Muscle of leg (tissue), 11 donors: ENCODE results near the gene COPS3. TPM values are rescaled to one million over a fixed set of nuclear protein-coding genes. Genes with fewer than 3 reads are reported as not detected.

Experiments
- DNase-seq: peaks from one replicate; pipeline ENCODE4 v3.0.0; 2013
- H3K27ac ChIP-seq: one replicate; pipeline ENCODE4 v1.5.1; 2013; ENCODE audit warnings: mild to moderate bottlenecking, low read length, control low read depth
- H3K27me3 ChIP-seq: one replicate; pipeline ENCODE4 v1.6.1; 2013; ENCODE audit warnings: low read length; ENCODE audit not compliant: control insufficient read depth, insufficient read depth
- H3K36me3 ChIP-seq: one replicate; pipeline ENCODE4 v1.6.1; 2013; ENCODE audit warnings: low read length; ENCODE audit not compliant: control insufficient read depth, insufficient read depth
- H3K4me1 ChIP-seq: one replicate; pipeline ENCODE4 v1.6.1; 2013; ENCODE audit warnings: low read length; ENCODE audit not compliant: control insufficient read depth, insufficient read depth
- H3K4me3 ChIP-seq: one replicate; pipeline ENCODE4 v1.5.1; 2013; ENCODE audit warnings: low read length, control low read depth
- H3K9me3 ChIP-seq: replicated peaks from 2 replicates; pipeline ENCODE4 v1.6.1; 2013; ENCODE audit warnings: low read depth, low read length; ENCODE audit not compliant: control insufficient read depth
- WGBS: methylation state at CpG from one replicate; pipeline ENCODE4 v1.1.5; 2013; ENCODE audit warnings: missing lambda C conversion rate; ENCODE audit not compliant: insufficient coverage; 5-methylcytosine and 5-hydroxymethylcytosine counted together
- polyA plus RNA-seq, 8 donors: library from polyadenylated mRNA; unstranded; fragments of 120-200 nt; gene quantifications; one replicate each; pipeline versions ENCODE4 v1.2.1 to v1.2.3, GENCODE V29; 2013; ENCODE audit warnings: inconsistent platforms in 1 of 8, low replicate concordance in 1 of 8; ENCODE audit not compliant: insufficient read length in 8 of 8, insufficient read depth in 1 of 8
- total RNA-seq: library from RNA; stranded (reverse); fragments of 120-200 nt; gene quantifications from one replicate; pipeline ENCODE4 v1.2.4, GENCODE V29; 2013

COPS3 gene
- total and polyA plus RNA-seq, 9 donors = 63.0 to 80.7 (median 70.9) TPM

DNA sequence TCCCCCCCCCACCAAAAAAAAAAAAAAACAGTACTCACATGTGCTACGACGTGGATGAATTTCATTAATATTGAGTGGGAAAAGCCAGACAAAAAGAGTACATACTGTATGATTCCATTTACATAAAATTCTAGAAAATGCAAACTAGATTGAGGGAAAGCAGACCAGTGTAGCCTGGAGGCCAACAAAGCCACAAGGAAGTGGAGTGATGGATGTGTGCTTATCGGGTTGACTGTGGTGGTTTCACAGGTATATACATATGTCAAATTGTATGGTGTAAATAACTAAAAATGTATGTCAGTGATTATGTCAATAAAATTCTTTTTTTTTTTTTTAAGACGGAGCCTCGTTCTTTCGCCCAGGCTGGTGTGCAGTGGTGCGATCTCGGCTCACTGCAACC is 73.0 kb downstream of the COPS3 start:
- H3K27ac ChIP-seq = no peak overlapping the region
- H3K9me3 ChIP-seq = no peaks in the 10 kb centered on the region
- H3K36me3 ChIP-seq = peaks cover 20% of the 10 kb centered on the region
- peaks cover 22% of the 10 kb centered on the region for H3K4me1 ChIP-seq
- no peak overlapping the region for H3K4me3 ChIP-seq
- 93% methylated on average over 4 of the region's 8 CpGs for WGBS
- H3K27me3 ChIP-seq = no peaks in the 10 kb centered on the region
- no peak for DNase-seq

- peak; percentile 68 for DNase-seq
- Histone ChIP-seq H3K4me1 (peaks cover 24% of the 10 kb centered on the region), H3K27me3 (no peaks in the 10 kb centered on the region), H3K4me3 (no peak overlapping the region), H3K9me3 (no peaks in the 10 kb centered on the region), H3K27ac (peak overlapping the region; percentile 82), H3K36me3 (peaks cover 26% of the 10 kb centered on the region)
- WGBS = 52% methylated on average over 12 of the region's 16 CpGs
These were observed 74.1 kb downstream of the COPS3 start for GRCh38 chr17:17206913-17207335.

DNA sequence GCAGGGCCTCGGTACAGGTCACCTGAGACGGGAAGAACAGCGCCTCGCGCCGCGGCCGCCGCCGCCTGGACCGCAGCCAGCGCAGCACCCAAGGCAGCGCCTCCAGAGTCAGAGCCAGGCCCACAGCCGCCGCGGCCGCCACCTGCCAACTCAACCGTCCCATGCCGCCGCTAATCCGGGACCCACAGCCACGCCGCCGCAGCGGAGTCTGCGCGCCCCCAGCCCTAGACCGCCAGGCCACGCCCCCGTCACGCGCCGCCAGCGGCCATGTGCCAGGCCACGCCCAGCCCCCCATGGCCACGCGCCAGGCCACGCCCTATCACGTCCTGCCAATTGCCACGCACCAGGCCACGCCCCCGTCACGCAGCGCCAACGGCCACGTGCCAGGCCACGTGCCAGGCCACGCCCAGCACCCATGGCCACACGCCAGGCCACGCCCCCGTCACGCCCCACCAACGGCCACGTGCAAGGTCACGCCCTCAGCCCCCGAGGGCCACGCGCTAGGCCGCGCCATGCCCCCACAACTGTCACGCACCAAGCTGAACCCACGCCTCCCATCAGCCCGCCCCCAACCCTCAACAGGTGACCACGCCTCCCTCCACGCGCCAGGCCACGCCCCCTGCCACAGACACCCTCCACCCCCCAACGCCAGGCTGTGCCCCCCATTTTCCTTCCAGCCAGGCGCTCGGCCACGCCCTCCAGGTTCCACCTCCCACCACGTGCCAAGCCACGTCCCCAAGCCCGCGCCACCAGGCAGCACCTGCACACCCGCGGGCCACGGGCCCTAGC is 74.7 kb downstream of the COPS3 start, which contains the start of gene PLD6:
Gene PLD6, minus strand, starts transcription at position 210 of the 789 bp plus-strand sequence. Its CDS starts 47 bp downstream, at position 163.
- Histone ChIP-seq H3K27ac (peak within 1 kb of the TSS; percentile 82), H3K27me3 (no peaks in the 10 kb centered on the region), H3K4me1 (peaks cover 25% of the 10 kb centered on the region), H3K36me3 (peaks cover 26% of the 10 kb centered on the region), H3K9me3 (no peaks in the 10 kb centered on the region), H3K4me3 (peak within 1 kb of the TSS; percentile 57)
- WGBS = 23% methylated on average over 75 of the region's 78 CpGs
- DNase-seq = peak; percentile 64

DNA sequence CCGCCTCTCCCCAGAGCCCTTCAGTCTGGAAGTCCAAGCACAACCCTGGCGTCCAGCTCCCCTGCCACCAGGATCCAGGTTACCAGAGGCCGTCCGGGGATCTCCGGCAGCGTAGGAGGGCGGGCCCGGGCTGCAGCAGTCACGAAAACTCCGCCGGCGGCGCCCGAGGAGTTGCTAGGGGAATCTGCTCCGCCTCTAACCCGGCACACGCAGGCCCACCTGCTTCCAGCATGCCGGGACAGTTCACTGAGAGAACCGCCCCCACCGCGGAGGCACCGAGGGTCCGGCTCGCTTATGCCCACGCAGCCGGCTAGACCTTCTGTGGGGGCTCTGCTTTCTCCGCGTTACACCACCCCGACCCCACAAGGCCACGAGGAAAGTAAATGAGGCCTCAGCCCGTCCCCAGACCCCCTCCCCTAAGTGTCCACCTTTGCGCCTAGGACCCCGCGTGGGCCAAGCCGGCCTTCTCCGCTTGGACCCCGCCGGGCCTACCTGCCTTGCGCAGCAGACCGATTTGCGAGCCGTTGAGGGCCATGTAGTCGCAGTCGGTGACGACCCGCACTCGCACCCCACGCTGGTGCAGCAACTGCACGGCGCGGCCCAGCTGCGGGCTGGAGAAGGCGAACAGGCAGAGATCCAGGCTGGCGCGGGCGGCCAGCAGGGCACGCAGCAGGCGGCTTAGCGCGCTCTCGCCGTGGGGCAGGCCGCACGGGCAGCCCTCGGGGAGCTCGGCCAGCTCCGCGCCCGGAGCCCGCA is 75.5 kb downstream of the COPS3 start:
- H3K4me3 ChIP-seq = peak overlapping the region; percentile 57
- H3K4me1 ChIP-seq = peaks cover 25% of the 10 kb centered on the region
- H3K27me3 ChIP-seq = no peaks in the 10 kb centered on the region
- H3K9me3 ChIP-seq = no peaks in the 10 kb centered on the region
- WGBS = 3% methylated on average over 70 of the region's 70 CpGs
- H3K36me3 ChIP-seq = peaks cover 21% of the 10 kb centered on the region
- peak overlapping the region; percentile 69 for H3K27ac ChIP-seq
- DNase-seq = peak; percentile 65

DNA sequence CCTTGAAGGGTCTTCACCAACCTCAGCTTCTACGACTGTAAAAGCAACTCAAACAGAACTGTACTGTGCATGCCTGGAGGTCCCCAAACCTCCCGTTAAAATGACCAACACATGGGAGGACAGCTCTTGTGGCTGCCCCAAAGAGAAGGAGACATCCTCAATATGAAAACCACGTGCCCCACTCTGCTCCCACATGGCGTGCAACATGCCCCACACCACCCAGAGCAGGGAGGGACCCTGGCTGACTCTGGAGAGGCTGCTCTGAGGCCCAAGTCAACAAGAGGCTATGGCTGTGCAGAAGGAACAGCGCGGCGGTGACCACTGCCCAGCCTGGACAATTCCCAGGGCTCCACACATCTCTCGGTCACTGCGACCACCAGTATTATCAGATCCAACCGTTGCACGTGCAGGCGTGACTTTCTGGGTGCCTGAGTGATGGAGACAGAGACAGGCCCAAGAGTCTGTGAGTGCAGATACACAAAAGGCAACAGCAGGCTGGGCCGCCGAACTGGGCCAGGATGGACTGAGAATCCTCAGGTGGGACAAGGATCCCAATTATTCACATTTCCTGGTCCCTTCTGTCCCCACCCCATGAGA is 76.3 kb downstream of the COPS3 start:
- Histone ChIP-seq H3K27ac (no peak overlapping the region), H3K36me3 (peaks cover 20% of the 10 kb centered on the region), H3K4me3 (peak overlapping the region; percentile 57), H3K9me3 (no peaks in the 10 kb centered on the region), H3K4me1 (peaks cover 25% of the 10 kb centered on the region), H3K27me3 (no peaks in the 10 kb centered on the region)
- no peak for DNase-seq
- WGBS = 61% methylated on average over 9 of the region's 14 CpGs

DNA sequence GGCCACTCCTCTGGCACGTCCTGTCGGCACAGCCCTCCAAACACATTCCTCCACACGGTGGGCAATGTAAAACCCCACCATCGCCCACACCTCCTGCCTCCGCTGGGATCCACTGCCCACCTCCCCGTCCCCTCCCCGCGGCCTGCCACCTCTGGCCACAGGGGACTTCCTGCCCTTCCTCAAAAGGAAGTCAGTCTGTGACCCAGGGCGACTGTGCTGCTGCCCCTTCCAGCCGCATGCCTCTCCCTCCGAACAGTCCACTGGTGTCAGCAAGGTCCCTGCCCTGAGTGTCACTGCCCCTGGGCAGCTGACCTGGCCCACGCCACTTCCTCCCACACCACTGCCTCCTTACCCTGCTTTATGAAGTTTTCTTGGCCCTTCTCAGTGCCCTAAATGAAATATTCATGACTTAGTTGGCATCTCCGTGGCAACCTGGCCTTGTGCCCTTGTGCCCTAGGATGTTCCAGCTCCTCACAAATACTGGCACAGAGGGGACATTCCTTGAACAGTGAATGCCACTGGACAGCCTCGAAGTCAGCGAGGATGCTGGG is 76.9 kb downstream of the COPS3 start:
- DNase-seq = peak; percentile 24
- Histone ChIP-seq H3K27ac (no peak overlapping the region), H3K4me1 (peaks cover 25% of the 10 kb centered on the region), H3K27me3 (no peaks in the 10 kb centered on the region), H3K4me3 (no peak overlapping the region), H3K36me3 (peaks cover 20% of the 10 kb centered on the region), H3K9me3 (no peaks in the 10 kb centered on the region)
- 75% methylated on average over 13 of the region's 15 CpGs for WGBS

- Histone ChIP-seq H3K27ac (no peak overlapping the region), H3K4me3 (no peak overlapping the region), H3K36me3 (peaks cover 20% of the 10 kb centered on the region), H3K27me3 (no peaks in the 10 kb centered on the region), H3K9me3 (no peaks in the 10 kb centered on the region), H3K4me1 (peaks cover 25% of the 10 kb centered on the region)
- no peak for DNase-seq
- WGBS = 80% methylated on average over 15 of the region's 15 CpGs
These were observed 77.8 kb downstream of the COPS3 start for GRCh38 chr17:17203173-17203730.

DNA sequence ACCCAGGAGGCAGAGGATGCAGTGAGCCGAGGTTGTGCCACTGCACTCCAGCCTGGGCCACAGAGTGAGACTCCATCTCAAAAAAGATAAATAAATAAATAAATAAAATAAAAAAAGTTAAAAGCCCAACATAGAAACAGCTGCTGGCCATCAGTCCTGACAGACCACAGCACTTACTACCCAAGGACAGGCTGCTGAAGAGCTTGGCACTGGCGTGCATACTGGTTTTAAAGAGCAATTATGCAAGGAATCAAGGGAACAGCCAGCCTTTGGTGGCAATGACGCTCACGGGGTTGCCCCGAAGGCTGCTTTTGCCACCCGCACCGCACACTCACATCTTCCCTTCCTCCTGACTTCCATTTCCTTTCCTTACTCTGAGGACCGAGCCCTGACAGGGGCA is 79.1 kb downstream of the COPS3 start:
- 88% methylated on average over 1 of the region's 8 CpGs for WGBS
- no peaks in the 10 kb centered on the region for H3K27me3 ChIP-seq
- peaks cover 20% of the 10 kb centered on the region for H3K36me3 ChIP-seq
- DNase-seq = no peak
- H3K4me3 ChIP-seq = no peak overlapping the region
- no peak overlapping the region for H3K27ac ChIP-seq
- H3K9me3 ChIP-seq = no peaks in the 10 kb centered on the region
- peaks cover 25% of the 10 kb centered on the region for H3K4me1 ChIP-seq

DNA sequence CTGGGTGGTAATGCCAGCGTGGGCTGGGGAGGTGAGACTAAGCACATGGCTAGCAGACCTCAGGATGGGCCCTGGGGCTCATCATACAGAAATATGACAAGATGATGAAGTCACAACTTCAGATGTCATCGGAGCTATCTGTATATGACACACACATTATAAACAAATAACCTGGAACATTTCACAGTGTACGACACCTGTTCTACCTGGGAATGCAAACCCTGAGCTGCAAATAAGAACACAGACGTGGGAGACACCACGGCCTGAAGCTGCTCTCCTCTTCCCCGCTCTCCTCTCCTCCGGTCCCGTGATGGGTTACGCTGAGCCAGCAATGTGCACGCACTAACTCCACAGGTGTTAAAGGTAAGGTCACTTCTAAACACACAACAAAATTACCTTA is 79.8 kb downstream of the COPS3 start:
- H3K9me3 ChIP-seq = no peaks in the 10 kb centered on the region
- no peak for DNase-seq
- no peak overlapping the region for H3K4me3 ChIP-seq
- no peaks in the 10 kb centered on the region for H3K27me3 ChIP-seq
- H3K27ac ChIP-seq = no peak overlapping the region
- H3K4me1 ChIP-seq = peaks cover 25% of the 10 kb centered on the region
- peaks cover 20% of the 10 kb centered on the region for H3K36me3 ChIP-seq
- 92% methylated on average over 8 of the region's 10 CpGs for WGBS
